ENCODE results near the gene IQCM. TPM values are rescaled to one million over a fixed set of nuclear protein-coding genes. Genes with fewer than 3 reads are reported as not detected.

IQCM gene
- polyA plus RNA-seq, 1 donor = 0.15 TPM

DNA sequence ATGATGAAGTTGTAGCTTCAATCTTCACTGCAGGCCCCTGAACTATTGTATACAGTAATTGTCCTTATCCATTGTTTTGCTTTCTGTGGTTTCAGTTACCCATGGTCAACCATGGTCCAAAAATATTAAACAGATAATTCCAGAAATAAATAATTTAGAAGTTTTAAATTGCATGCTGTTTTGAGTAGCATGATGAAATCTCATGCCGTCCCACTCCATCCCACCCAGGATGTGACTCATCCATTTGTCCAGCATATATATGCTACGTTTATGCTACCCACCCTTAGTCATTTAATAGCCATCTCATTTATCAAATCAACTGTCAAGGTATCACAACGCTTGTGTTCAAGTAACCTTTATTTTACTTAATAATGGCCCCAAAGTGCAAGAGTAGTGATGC is 34.5 kb downstream of the IQCM start:
- Histone ChIP-seq H3K4me1 (ENCODE audit: control insufficient read depth, insufficient read depth, low read length) (no peaks in the 10 kb centered on the region), H3K27ac (ENCODE audit: low read length) (no peak overlapping the region), H3K4me3 (ENCODE audit: low read length) (no peak overlapping the region), H3K9me3 (ENCODE audit: control insufficient read depth, low read depth, low read length) (no peaks in the 10 kb centered on the region), H3K27me3 (ENCODE audit: control insufficient read depth, insufficient read depth, low read length) (no peaks in the 10 kb centered on the region), H3K36me3 (ENCODE audit: control insufficient read depth, insufficient read depth, low read length) (no peaks in the 10 kb centered on the region)
- WGBS (ENCODE audit: insufficient coverage, low lambda C conversion rate) = no CpG with 5 or more reads among the region's 3 CpGs
- no peak for DNase-seq

DNA sequence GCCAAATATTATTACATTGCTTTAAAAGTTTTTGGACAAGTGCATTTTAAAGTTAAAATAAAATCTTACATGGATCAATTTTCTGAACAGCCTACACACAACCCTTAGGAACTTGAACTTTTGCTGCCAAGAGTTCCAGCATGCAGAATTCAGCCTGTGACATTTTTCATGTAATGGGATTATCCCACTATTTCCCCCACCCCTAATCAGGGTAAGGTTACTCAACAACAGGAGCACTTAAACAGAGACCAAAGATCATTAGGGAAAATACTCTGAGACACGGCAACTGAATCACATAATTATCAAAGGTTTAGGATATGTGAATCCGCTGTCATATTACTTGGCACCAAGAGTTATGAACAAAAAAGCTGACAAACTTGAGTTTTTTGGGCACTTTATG is 47.2 kb downstream of the IQCM start:
- no CpG with 5 or more reads among the region's 2 CpGs for WGBS (ENCODE audit: insufficient coverage, low lambda C conversion rate)
- no peaks in the 10 kb centered on the region for H3K9me3 ChIP-seq (ENCODE audit: control insufficient read depth, low read depth, low read length)
- H3K27ac ChIP-seq (ENCODE audit: low read length) = no peak overlapping the region
- no peaks in the 10 kb centered on the region for H3K4me1 ChIP-seq (ENCODE audit: control insufficient read depth, insufficient read depth, low read length)
- no peak overlapping the region for H3K4me3 ChIP-seq (ENCODE audit: low read length)
- no peak for DNase-seq
- H3K36me3 ChIP-seq (ENCODE audit: control insufficient read depth, insufficient read depth, low read length) = no peaks in the 10 kb centered on the region
- H3K27me3 ChIP-seq (ENCODE audit: control insufficient read depth, insufficient read depth, low read length) = no peaks in the 10 kb centered on the region

DNA sequence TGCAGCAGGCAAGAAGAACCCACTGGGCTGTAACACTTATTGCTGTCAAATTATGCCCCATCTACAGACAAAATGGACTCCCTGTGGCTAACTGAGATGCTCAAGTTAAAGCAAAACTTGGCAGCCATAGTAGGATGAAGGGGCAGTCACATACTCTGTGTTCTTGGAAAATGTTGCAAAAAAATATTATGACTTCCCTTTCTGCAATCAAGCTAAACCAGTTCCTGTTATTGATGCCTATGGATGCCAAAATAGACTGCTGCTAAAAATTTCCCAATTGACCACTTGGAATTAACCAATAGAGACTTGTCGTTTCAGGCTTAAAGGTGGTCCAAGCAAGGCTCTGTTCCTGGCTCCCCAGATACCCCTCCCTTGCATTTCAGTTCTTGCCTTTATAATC is 49.5 kb downstream of the IQCM start:
- no peak overlapping the region for H3K27ac ChIP-seq (ENCODE audit: low read length)
- WGBS (ENCODE audit: insufficient coverage, low lambda C conversion rate) = no CpG with 5 or more reads among the region's 1 CpG
- H3K4me3 ChIP-seq (ENCODE audit: low read length) = no peak overlapping the region
- no peaks in the 10 kb centered on the region for H3K27me3 ChIP-seq (ENCODE audit: control insufficient read depth, insufficient read depth, low read length)
- H3K9me3 ChIP-seq (ENCODE audit: control insufficient read depth, low read depth, low read length) = no peaks in the 10 kb centered on the region
- no peaks in the 10 kb centered on the region for H3K36me3 ChIP-seq (ENCODE audit: control insufficient read depth, insufficient read depth, low read length)
- DNase-seq = no peak
- no peaks in the 10 kb centered on the region for H3K4me1 ChIP-seq (ENCODE audit: control insufficient read depth, insufficient read depth, low read length)

DNA sequence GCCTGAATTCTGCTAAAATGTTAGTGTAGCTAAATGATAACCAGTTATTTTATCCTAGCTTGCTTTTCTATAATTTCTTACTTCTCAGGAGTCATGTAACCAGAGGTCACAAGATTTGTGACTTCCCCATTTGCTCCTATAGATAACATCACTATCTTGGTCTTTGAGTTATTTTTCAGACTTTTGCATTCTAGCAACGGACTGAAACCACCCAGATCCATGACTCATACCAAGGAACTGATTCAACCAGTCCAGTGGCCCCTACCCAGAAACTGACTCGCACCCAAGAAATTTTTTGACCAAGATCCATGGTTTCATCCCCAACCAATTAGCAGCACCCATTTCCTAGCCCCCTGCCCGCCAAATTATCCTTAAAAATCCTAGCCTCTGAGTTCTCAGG is 50.0 kb downstream of the IQCM start:
- DNase-seq = no peak
- H3K27ac ChIP-seq (ENCODE audit: low read length) = no peak overlapping the region
- no peak overlapping the region for H3K4me3 ChIP-seq (ENCODE audit: low read length)
- H3K36me3 ChIP-seq (ENCODE audit: control insufficient read depth, insufficient read depth, low read length) = no peaks in the 10 kb centered on the region
- no peaks in the 10 kb centered on the region for H3K9me3 ChIP-seq (ENCODE audit: control insufficient read depth, low read depth, low read length)
- no peaks in the 10 kb centered on the region for H3K4me1 ChIP-seq (ENCODE audit: control insufficient read depth, insufficient read depth, low read length)
- H3K27me3 ChIP-seq (ENCODE audit: control insufficient read depth, insufficient read depth, low read length) = no peaks in the 10 kb centered on the region
- 100% methylated on average over 1 of the region's 3 CpGs for whole genome bisulfite sequencing (ENCODE audit: insufficient coverage, low lambda C conversion rate)

DNA sequence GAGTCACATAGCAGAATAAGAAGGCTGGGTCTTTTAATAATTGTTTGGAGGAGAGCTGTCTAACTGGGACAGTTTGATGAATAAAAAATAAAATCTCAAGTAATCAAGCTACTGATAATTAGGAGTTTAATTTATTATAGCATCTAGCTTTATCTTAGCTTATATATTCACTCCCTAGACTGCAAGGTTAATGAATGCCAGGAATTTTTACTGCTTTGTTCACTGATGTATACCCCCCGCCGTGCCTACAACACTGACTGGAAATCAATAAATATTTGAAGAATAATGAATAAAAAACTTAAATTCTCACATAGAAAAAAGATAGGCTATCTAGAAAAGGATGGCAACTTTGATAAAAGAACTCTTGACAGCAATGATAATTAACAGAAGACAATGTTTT is 59.7 kb downstream of the IQCM start:
- Histone ChIP-seq H3K27me3 (ENCODE audit: control insufficient read depth, insufficient read depth, low read length) (no peaks in the 10 kb centered on the region), H3K9me3 (ENCODE audit: control insufficient read depth, low read depth, low read length) (no peaks in the 10 kb centered on the region), H3K36me3 (ENCODE audit: control insufficient read depth, insufficient read depth, low read length) (no peaks in the 10 kb centered on the region), H3K4me1 (ENCODE audit: control insufficient read depth, insufficient read depth, low read length) (no peaks in the 10 kb centered on the region), H3K4me3 (ENCODE audit: low read length) (no peak overlapping the region), H3K27ac (ENCODE audit: low read length) (no peak overlapping the region)
- WGBS (ENCODE audit: insufficient coverage, low lambda C conversion rate) = 20% methylated on average over 1 of the region's 2 CpGs
- no peak for DNase-seq

DNA sequence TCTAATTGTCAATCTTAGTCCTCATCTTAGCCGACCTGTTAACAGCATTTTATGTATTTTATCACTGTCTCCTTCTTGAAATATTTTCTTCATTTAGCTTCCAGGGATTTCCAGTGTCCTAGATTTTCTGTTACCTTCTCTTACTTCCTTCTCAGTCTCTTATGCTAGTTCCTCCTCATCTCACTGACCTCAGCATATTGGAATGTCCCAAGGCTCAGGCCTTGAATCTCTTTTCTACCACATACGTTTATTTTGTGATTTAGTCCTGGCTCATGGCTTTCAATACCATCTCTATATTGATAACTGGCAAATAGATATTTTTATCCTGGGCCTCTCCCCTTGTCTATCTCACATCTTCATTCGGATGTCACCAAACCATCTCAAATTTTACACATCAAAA is 61.1 kb downstream of the IQCM start:
- Histone ChIP-seq H3K9me3 (ENCODE audit: control insufficient read depth, low read depth, low read length) (no peaks in the 10 kb centered on the region), H3K27ac (ENCODE audit: low read length) (no peak overlapping the region), H3K36me3 (ENCODE audit: control insufficient read depth, insufficient read depth, low read length) (no peaks in the 10 kb centered on the region), H3K4me1 (ENCODE audit: control insufficient read depth, insufficient read depth, low read length) (no peaks in the 10 kb centered on the region), H3K27me3 (ENCODE audit: control insufficient read depth, insufficient read depth, low read length) (no peaks in the 10 kb centered on the region), H3K4me3 (ENCODE audit: low read length) (no peak overlapping the region)
- 65% methylated on average over 2 of the region's 3 CpGs for WGBS (ENCODE audit: insufficient coverage, low lambda C conversion rate)
- no peak for DNase-seq

DNA sequence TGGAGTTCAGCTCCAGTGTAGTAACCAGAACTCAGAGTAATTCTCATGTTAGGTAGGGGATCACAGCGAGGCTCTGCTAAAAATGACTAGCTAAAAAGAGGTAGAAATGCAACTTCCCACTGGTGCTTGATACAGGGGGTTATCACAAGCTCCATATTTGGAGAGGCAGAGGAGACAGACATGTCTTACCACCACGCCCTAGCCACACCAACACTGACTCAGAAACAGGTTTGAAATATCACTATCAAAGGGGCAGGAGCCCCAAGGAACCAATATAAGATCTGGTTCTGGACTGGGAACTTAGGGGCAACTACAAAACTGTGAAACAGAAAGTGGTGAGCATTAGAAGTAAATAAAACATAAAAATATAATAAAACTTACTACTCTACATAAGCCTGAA is 62.9 kb downstream of the IQCM start:
- 86% methylated on average over 1 of the region's 2 CpGs for WGBS (ENCODE audit: insufficient coverage, low lambda C conversion rate)
- DNase-seq = no peak
- H3K36me3 ChIP-seq (ENCODE audit: control insufficient read depth, insufficient read depth, low read length) = no peaks in the 10 kb centered on the region
- H3K27ac ChIP-seq (ENCODE audit: low read length) = no peak overlapping the region
- H3K4me3 ChIP-seq (ENCODE audit: low read length) = no peak overlapping the region
- no peaks in the 10 kb centered on the region for H3K27me3 ChIP-seq (ENCODE audit: control insufficient read depth, insufficient read depth, low read length)
- no peaks in the 10 kb centered on the region for H3K4me1 ChIP-seq (ENCODE audit: control insufficient read depth, insufficient read depth, low read length)
- no peaks in the 10 kb centered on the region for H3K9me3 ChIP-seq (ENCODE audit: control insufficient read depth, low read depth, low read length)

DNA sequence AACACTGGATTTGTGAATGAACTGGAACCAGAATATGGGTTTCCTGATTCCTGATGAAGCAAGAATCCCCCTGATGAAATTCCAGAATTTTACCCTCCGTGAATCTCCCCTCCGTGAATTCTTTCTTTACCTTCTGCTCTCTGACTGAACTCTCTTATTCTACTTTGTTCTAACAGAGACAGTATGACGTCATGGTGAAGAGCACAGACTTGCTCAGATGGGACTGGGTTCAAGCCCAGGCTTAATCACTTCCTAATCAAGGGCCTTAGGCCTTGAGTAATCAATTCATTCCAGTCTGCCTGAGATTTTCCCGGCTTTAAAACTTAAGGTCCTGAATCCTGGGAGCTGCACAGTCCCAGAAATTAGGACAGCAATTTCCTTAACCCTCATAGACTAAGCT is 64.5 kb downstream of the IQCM start:
- H3K9me3 ChIP-seq (ENCODE audit: control insufficient read depth, low read depth, low read length) = no peaks in the 10 kb centered on the region
- H3K4me1 ChIP-seq (ENCODE audit: control insufficient read depth, insufficient read depth, low read length) = no peaks in the 10 kb centered on the region
- no peak overlapping the region for H3K27ac ChIP-seq (ENCODE audit: low read length)
- 89% methylated on average over 3 of the region's 4 CpGs for WGBS (ENCODE audit: insufficient coverage, low lambda C conversion rate)
- H3K36me3 ChIP-seq (ENCODE audit: control insufficient read depth, insufficient read depth, low read length) = no peaks in the 10 kb centered on the region
- no peak overlapping the region for H3K4me3 ChIP-seq (ENCODE audit: low read length)
- no peaks in the 10 kb centered on the region for H3K27me3 ChIP-seq (ENCODE audit: control insufficient read depth, insufficient read depth, low read length)
- no peak for DNase-seq

DNA sequence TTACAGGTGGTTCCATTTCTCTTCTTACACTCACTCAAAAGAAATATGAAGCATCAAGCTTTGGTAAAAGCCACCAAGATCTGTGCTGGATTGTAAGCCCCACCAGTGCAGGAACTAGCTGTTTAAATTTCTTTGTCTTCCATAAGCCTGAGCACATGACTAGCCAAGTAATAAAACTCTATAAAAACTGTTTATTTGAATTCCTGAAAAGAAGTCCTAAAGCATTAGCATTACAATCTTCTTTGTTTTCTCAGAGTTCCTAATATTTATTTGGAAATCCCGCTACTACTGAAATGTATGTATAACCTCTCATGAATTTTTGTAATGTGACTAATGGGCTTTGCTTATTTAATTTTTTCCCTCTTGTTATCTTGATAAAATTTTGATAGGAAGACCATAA is 65.9 kb downstream of the IQCM start:
- Histone ChIP-seq H3K36me3 (ENCODE audit: control insufficient read depth, insufficient read depth, low read length) (no peaks in the 10 kb centered on the region), H3K9me3 (ENCODE audit: control insufficient read depth, low read depth, low read length) (no peaks in the 10 kb centered on the region), H3K27me3 (ENCODE audit: control insufficient read depth, insufficient read depth, low read length) (no peaks in the 10 kb centered on the region), H3K4me1 (ENCODE audit: control insufficient read depth, insufficient read depth, low read length) (no peaks in the 10 kb centered on the region), H3K27ac (ENCODE audit: low read length) (no peak overlapping the region), H3K4me3 (ENCODE audit: low read length) (no peak overlapping the region)
- no peak for DNase-seq
- 83% methylated on average over 1 of the region's 1 CpG for WGBS (ENCODE audit: insufficient coverage, low lambda C conversion rate)

DNA sequence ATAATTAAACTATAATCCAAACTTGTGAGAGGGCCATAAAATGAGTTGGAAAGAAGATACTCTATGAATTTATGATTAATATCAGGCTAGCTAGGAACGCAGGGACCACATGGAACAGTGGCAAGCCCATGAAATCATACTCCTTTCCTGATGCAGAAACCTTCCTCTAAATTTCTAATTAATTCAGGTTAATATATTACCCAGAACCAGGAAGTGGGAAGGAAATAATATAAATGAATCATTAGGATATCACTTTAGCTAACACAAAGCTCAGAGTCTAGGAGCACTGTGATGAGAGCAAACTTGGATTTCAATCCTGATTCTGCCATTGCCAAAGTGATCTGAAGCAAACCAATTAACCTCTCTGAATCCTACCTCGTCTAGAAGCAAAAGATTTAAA is 68.0 kb downstream of the IQCM start:
- Histone ChIP-seq H3K4me1 (ENCODE audit: control insufficient read depth, insufficient read depth, low read length) (no peaks in the 10 kb centered on the region), H3K36me3 (ENCODE audit: control insufficient read depth, insufficient read depth, low read length) (no peaks in the 10 kb centered on the region), H3K9me3 (ENCODE audit: control insufficient read depth, low read depth, low read length) (no peaks in the 10 kb centered on the region), H3K27ac (ENCODE audit: low read length) (no peak overlapping the region), H3K4me3 (ENCODE audit: low read length) (no peak overlapping the region), H3K27me3 (ENCODE audit: control insufficient read depth, insufficient read depth, low read length) (no peaks in the 10 kb centered on the region)
- DNase-seq = no peak
- 100% methylated on average over 1 of the region's 2 CpGs for WGBS (ENCODE audit: insufficient coverage, low lambda C conversion rate)

DNA sequence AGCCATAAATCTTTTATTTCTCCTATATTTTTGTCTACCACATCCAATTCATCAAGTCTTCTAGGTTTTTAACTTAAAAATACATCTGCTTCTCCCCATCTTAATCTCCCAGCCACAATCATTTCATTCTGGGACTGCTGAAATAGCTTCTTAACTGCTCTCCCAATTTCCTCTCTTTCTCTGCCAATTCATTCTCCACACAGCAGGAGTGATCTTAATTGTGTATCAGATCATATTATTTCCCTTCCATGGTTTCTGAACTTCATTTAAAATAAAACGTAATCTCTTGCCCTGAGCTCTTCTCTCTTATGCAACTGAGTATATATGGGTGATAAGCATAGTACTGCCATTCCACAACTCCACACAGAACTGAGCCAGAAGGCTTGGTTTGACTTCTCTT is 69.4 kb downstream of the IQCM start:
- Histone ChIP-seq H3K27me3 (ENCODE audit: control insufficient read depth, insufficient read depth, low read length) (no peaks in the 10 kb centered on the region), H3K4me1 (ENCODE audit: control insufficient read depth, insufficient read depth, low read length) (no peaks in the 10 kb centered on the region), H3K9me3 (ENCODE audit: control insufficient read depth, low read depth, low read length) (no peaks in the 10 kb centered on the region), H3K27ac (ENCODE audit: low read length) (no peak overlapping the region), H3K4me3 (ENCODE audit: low read length) (no peak overlapping the region), H3K36me3 (ENCODE audit: control insufficient read depth, insufficient read depth, low read length) (no peaks in the 10 kb centered on the region)
- DNase-seq = no peak
- no CpG with 5 or more reads among the region's 1 CpG for WGBS (ENCODE audit: insufficient coverage, low lambda C conversion rate)
